Mononuclear cell (primary cell): ENCODE data around the gene EFCAB10. TPM values are rescaled to one million over a fixed set of nuclear protein-coding genes. Genes with fewer than 3 reads are reported as not detected.
"Not testable (repeated sequence)": the region's sequence is repeated elsewhere in the genome, so short reads cannot be mapped to it uniquely, and the experiment has no call there.

Experiments
- H3K27me3 ChIP-seq: 2 replicates; pipeline ENCODE4 v1.6.0; 2011; ENCODE audit warnings: low read length, control low read depth; ENCODE audit not compliant: insufficient read depth
- H3K4me1 ChIP-seq: 2 replicates; pipeline ENCODE4 v1.5.1; 2011; ENCODE audit warnings: mild to moderate bottlenecking, low read length, control low read depth; ENCODE audit not compliant: insufficient read depth
- H3K4me3 ChIP-seq: 2 replicates; pipeline ENCODE4 v1.5.1; 2011; ENCODE audit warnings: mild to moderate bottlenecking, low read length, moderate library complexity
- H3K9me3 ChIP-seq: 2 replicates; pipeline ENCODE4 v1.5.1; 2011; ENCODE audit warnings: low read depth, mild to moderate bottlenecking, control low read depth, low read length
- total RNA-seq: library from RNA; depleted of rRNA; stranded (reverse); fragments of >200 nt; gene quantifications from one replicate; pipeline ENCODE4 v1.2.3, GENCODE V29; 2012

EFCAB10 gene
- total RNA-seq, 1 donor = 0.94 TPM

- Histone ChIP-seq H3K27me3 (no peaks in the 10 kb centered on the region), H3K9me3 (no peaks in the 10 kb centered on the region), H3K4me1 (peaks cover 16% of the 10 kb centered on the region), H3K4me3 (no peak overlapping the region)
Observed at GRCh38 chr7:105524840-105525239, 56.5 kb downstream of the EFCAB10 start.

GRCh38 chr7:105524423-105524822 lies 56.9 kb downstream of the EFCAB10 start:
- not testable (repeated sequence) for H3K9me3 ChIP-seq, H3K4me3 ChIP-seq
- peaks cover 16% of the 10 kb centered on the region for H3K4me1 ChIP-seq

DNA sequence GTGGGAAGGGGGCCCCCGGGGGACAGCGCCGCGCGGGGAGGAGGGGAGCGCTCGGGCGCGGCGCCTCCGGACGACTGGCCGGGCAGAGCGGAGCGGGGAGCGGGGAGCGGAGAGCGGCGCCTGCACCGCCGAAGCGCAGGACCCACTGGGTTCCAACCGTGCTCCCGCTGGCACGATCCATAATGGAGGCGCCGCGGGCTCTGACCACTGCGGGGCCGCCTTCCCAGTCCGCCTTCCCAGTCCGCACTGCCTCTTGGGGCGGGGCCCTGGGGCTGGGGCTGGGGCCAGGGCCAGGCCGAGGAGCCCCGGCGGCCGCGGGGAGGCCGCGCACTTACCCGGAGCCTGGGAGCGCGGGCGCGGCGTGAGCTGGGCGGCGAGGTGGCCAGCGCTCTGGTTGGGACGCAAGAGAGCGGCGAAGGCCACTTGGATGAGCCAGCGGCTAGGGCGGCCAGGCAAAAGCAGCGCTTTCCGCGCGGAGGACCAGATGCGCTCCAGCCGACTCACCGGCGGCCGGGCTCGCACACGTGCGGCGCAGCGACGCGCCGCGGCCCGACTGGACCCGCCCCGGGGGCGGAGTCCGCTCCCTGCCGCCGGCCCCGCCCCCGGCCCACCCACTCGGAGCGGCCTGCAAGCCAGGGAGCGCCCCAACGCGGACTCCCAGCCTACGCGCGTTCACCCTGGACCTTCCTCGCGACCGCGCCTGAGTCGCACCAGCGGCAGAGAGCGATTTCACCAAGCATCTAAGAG lies 59.4 kb downstream of the EFCAB10 start, which contains the start of gene PUS7:
TSS of gene PUS7 (minus strand) at position 555 of the 747 bp plus-strand sequence. CDS start 13,759 bp downstream, outside the sequence.
- peaks cover 16% of the 10 kb centered on the region for H3K4me1 ChIP-seq
- no peaks in the 10 kb centered on the region for H3K27me3 ChIP-seq
- H3K9me3 ChIP-seq = no peaks in the 10 kb centered on the region
- peak within 1 kb of the TSS; percentile 48 for H3K4me3 ChIP-seq

More at GRCh38 chr7:105524423-105524822, 56.9 kb downstream of the EFCAB10 start:
- H3K27me3 ChIP-seq = not testable (repeated sequence)

DNA sequence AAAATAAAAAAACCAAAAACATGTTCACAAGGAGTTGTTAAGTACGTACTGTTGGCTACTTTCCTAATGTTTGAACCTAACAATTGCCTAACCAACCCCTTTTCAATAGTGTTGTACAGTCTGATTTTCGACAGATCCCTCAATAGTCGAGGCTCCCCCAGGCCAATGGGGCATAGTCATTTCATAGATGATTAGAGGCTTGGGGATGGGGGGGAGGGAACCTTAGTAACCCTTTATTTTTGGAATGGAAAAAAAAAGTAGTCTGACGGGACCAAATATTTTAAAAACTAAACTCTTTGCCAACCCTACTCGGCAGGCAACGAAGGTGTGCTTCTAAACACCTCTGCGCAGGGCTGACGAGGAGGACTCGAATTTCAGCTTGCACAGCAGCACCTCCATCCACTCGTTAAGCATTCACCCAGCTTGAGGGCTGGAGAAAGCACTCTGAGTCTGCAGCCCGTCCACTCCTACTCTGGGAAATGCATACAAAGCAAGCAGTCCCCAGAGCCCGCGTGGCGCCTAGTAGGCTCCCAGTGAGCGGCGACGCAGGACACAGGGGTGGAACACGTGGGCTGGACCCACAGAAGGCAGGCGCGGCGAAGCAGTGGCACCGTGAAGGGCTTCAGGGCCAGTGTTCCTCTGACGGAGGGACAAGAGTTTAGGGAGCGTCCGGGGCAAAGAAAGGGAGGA lies 60.1 kb downstream of the EFCAB10 start:
- Histone ChIP-seq H3K4me3 (peak overlapping the region; percentile 48), H3K9me3 (no peaks in the 10 kb centered on the region), H3K4me1 (peaks cover 16% of the 10 kb centered on the region), H3K27me3 (no peaks in the 10 kb centered on the region)

- peaks cover 16% of the 10 kb centered on the region for H3K4me1 ChIP-seq
- not testable (repeated sequence) for H3K9me3 ChIP-seq, H3K27me3 ChIP-seq, H3K4me3 ChIP-seq
Observed at GRCh38 chr7:105520620-105521019, 60.7 kb downstream of the EFCAB10 start.

DNA sequence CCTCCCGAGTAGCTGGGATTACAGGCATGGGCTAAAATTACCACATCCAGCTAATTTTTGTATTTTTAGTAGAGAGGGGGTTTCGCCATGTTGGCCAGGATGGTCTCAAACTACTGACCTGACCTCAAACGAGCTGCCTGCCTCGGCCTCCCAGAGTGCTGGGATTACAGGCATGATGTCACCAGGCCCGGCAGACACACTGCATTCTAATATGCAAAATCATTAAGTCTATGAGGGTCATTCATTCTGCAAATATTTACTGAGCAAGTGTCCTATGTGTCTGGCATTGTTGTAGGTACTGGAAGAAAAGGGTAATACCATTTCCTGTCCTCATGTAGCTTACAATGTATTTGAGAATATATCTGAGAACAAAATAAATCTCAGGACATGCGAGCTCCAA lies 61.9 kb downstream of the EFCAB10 start:
- Histone ChIP-seq H3K9me3 (no peaks in the 10 kb centered on the region), H3K27me3 (no peaks in the 10 kb centered on the region), H3K4me1 (peaks cover 16% of the 10 kb centered on the region), H3K4me3 (no peak overlapping the region)

GRCh38 chr7:105515610-105516009 lies 65.7 kb downstream of the EFCAB10 start:
- not testable (repeated sequence) for H3K4me1 ChIP-seq, H3K4me3 ChIP-seq, H3K27me3 ChIP-seq, H3K9me3 ChIP-seq

Other genes starting within 250 kb of the EFCAB10 start
- gene SRPK2, start 192.6 kb downstream of the EFCAB10 start, total RNA-seq = 41.9 TPM
- gene PUS7, start 59.2 kb downstream of the EFCAB10 start, total RNA-seq = 6.3 TPM
- gene RINT1, start 49.3 kb downstream of the EFCAB10 start, total RNA-seq = 29.0 TPM